Measurements from ENCODE around the gene NOTCH1.

NOTCH1 gene

GRCh38 chr9:136546697-136547501 lies 1.1 kb upstream of the NOTCH1 start:
- in situ Hi-C loops (cut with MboI; ENCODE audit: low sequenced_read_pairs) = no loop called here

DNA sequence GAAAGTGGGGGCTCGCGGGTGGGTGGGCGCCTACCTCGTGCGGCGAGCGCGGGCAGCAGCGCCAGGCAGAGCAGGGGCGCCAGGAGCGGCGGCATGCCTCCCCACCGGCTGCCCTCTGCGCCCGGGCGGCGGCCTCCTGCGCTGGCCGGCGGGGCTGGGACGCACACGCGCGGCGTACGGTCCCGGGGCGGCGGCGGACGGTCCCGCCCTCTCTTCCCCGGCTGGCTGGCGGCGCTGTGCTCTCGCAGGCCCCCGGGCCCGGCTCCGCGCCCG lies 220 bp downstream of the NOTCH1 start:
- in situ Hi-C loops (cut with MboI; ENCODE audit: low sequenced_read_pairs) = no loop called here

- in situ Hi-C loops (cut with MboI; ENCODE audit: low sequenced_read_pairs) = no loop called here
Observed at GRCh38 chr9:136544964-136545691, 720 bp downstream of the NOTCH1 start.

DNA sequence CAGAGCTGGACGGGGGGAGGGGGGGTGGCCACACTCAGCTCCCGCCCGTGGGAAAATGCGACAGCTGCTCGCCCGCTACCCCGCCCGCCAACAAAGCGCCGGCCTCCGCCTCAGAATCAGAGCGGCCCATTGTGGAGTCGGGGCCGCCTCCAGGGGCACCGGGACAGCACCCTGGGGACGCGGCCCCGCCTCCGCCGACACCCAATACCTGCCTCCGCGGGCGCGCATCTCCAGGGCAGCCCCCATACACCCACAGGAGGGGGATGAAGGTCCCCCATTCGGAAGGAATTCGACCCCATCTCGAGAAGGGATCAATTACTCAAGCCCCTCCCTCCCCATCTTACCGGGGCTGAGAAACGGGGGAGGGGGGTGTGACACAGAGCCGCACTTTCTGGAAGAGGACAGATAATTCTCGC lies 1.3 kb downstream of the NOTCH1 start:
- in situ Hi-C loops (cut with MboI; ENCODE audit: low sequenced_read_pairs) = no loop called here

DNA sequence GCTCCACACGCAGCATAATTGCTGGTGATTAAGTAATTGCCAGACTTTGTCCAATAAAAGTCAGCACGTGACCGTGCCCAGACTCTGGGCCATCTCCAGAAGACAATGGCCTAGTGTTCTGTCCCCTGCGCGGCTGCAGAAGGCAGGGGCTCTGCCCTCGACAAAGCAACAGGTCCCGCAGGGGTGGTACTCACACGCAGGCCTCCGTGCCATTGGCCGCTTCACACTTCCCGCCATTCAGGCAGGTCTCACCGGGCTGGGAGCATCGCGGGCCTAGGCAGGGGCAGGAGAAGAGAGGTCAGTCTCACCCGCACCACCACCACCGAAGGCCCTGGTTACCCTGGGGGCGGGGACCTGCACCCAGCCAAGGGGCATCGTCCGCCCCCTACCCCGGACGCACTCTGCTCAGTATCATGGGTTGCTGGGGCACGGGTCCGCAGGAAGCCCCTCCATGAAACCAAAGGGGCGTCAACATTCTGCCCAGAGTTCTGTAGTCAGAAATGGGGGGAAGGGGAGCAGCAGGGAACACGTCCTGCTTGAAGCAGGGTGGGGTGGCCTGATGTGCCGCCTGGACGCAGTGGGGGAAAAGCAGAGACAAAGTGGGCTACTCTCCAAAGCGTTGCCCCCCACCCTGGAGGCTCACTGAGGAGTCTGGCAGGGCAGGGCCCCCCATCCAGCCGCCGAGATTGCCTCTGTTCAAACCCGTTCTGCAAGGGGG lies 1.9 kb downstream of the NOTCH1 start:
- in situ Hi-C loops (cut with MboI; ENCODE audit: low sequenced_read_pairs) = no loop called here

GRCh38 chr9:136543280-136543679 lies 2.6 kb downstream of the NOTCH1 start:
- in situ Hi-C loops (cut with MboI; ENCODE audit: low sequenced_read_pairs) = no loop called here

DNA sequence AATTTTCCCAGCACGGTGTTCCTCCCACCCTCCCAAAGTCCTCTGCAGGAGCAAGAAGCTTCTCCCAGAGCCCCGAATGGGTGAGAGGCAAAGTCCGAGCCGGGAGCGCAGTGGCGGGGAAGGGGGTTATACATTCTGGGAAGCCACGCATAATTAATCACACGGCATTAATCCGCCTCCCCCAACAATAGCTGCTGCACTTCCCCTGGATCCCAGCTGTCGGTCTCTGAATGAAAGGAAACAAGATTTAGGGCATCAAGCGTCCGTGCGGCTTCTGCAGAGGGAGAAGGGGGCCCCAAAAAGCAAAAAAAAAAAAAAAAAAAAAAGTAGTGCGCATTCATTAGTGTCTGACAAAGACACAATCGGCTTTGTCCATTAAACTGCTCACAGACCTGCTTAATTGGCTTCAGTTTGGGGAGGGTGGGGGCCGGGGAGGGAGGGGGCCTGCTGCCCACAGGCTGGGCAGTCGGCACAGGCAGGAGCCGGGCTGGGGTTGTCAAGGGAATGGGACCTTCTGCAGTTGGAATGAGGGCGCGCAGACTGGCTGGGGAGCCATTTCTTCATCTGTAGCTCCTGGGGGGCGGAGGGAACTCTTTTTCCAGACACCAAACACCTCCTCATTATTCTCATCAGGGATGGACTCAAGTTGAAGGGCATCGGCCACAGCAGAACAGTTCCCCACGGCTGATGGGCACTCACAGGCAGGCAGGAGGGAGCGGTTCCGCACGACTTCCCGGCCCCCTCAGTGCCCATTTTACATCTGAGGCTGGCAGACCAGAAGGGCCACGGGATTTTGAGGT lies 3.4 kb downstream of the NOTCH1 start:
- in situ Hi-C loops (cut with MboI; ENCODE audit: low sequenced_read_pairs) = no loop called here

- in situ Hi-C loops (cut with MboI; ENCODE audit: low sequenced_read_pairs) = no loop called here
Observed at GRCh38 chr9:136541709-136542108, 4.1 kb downstream of the NOTCH1 start.

- in situ Hi-C loops (cut with MboI; ENCODE audit: low sequenced_read_pairs) = no loop called here
Observed at GRCh38 chr9:136541179-136541578, 4.7 kb downstream of the NOTCH1 start.

GRCh38 chr9:136539427-136540421 lies 6.1 kb downstream of the NOTCH1 start:
- in situ Hi-C loops (cut with MboI; ENCODE audit: low sequenced_read_pairs) = no loop called here

- in situ Hi-C loops (cut with MboI; ENCODE audit: low sequenced_read_pairs) = no loop called here
Observed at GRCh38 chr9:136538599-136539426, 7.0 kb downstream of the NOTCH1 start.

- in situ Hi-C loops (cut with MboI; ENCODE audit: low sequenced_read_pairs) = no loop called here
Observed at GRCh38 chr9:136537896-136538598, 7.8 kb downstream of the NOTCH1 start.

DNA sequence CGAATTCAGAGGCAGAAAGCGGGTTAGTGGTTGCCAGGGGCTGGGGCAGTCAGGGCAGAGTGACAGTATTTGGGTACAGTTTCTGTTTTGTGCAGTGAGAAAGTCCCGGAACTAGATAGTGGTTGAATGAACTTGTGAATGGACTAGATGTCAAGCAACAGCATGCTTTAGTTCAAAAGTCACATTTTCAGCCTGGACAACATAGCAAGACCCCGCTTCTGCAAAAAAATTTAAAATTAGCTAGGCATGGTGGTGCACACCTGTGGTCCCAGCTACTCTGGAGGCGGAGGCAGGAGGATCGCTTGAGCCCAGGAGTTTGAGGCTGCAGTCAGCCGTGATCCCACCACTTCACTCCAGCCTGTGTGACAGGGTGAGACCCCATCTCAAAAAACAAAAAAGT lies 8.4 kb downstream of the NOTCH1 start:
- in situ Hi-C loops (cut with MboI; ENCODE audit: low sequenced_read_pairs) = no loop called here

- in situ Hi-C loops (cut with MboI; ENCODE audit: low sequenced_read_pairs) = no loop called here
Observed at GRCh38 chr9:136536721-136537241, 9.1 kb downstream of the NOTCH1 start.

GRCh38 chr9:136536051-136536720 lies 9.7 kb downstream of the NOTCH1 start:
- in situ Hi-C loops (cut with MboI; ENCODE audit: low sequenced_read_pairs) = no loop called here

DNA sequence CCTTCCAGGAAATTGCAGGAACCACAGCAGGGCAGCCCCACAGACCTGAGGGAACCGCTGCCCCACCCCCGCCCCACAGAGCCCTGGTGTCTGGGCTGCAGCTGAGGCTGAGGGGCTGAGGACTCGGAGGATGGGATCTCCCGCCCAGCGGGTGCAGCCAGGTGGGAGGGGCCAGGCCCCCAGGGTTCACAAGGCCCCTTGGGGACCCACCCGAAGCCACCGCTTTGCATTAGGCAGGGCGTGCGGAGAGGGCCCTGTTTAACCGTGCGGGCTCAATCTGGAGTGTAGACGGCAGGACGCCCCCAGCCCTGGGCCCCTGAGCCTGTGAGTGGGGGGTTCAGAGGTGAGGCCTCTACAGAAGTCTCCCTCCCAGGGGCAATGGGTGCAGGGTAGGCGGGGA lies 10.8 kb downstream of the NOTCH1 start:
- in situ Hi-C loops (cut with MboI; ENCODE audit: low sequenced_read_pairs) = no loop called here

DNA sequence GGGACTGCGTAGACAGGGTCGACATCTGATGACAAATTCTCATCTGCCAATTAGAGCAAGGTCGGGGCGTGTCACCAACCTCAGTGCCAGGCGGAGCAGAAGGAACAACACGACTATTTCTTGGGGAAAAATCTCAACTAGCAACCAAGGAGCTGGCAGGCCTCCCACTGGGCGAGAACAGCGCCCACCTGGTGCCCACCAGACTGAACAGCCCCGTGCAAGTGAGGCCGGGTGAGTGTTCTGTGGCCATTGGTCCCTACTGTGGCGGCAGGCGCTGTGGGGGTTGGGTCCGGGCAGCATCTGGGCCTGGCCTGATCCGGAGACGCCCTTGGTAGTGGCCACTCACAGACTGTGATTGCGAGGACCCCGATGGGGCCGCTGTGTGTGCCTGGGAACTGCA lies 11.5 kb downstream of the NOTCH1 start:
- in situ Hi-C loops (cut with MboI; ENCODE audit: low sequenced_read_pairs) = no loop called here

DNA sequence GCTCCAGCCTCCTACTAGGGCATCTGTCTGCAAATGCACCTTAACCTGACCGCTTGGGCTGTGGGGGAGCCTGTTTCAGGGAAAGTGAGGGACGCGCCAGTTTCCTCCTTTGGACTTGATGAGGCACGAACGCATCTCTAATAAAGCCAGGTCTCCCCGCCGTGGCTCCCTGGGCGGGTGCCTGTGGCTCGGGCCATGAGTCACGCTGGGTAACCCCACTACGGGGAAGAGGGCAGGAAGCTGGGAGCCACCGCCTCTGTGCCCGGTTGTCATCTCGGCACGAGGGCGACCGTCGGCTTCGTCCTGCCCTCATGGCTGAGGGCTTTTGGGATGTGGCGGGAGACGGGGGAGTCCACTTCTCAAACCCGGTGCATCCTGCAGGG lies 12.1 kb downstream of the NOTCH1 start:
- in situ Hi-C loops (cut with MboI; ENCODE audit: low sequenced_read_pairs) = no loop called here

Data from HL-60/S4 treated with retinoic acid at 250 ng/mL for 4 days and 3 days (cell line).